GM12878 (cell line): ENCODE measurements around the gene HNRNPM. TPM values are rescaled to one million over a fixed set of nuclear protein-coding genes. Genes with fewer than 3 reads are reported as not detected.
A peak's percentile ranks its signal among the peaks of the same experiment; 100 is the strongest.

ENCODE experiments used
- ATF3 ChIP-seq: IDR thresholded peaks from 2 replicates; pipeline ENCODE4 v1.6.1; 2011; ENCODE audit warnings: low read depth, mild to moderate bottlenecking, low read length, moderate library complexity, borderline replicate concordance; ENCODE audit errors: extremely low read depth
- BMI1 ChIP-seq: fragments of 450-650 bp; IDR thresholded peaks from 2 replicates; pipeline ENCODE4 v1.6.1; 2016; ENCODE audit warnings: mild to moderate bottlenecking, moderate library complexity, borderline replicate concordance
- E2F8 ChIP-seq: fragments of 450-650 bp; IDR thresholded peaks from 2 replicates; pipeline ENCODE4 v1.6.1; 2018; ENCODE audit warnings: mild to moderate bottlenecking, low read depth, moderate library complexity; ENCODE audit not compliant: partially characterized antibody
- ESRRA ChIP-seq: IDR thresholded peaks from 2 replicates; pipeline ENCODE4 v1.6.1; 2012; ENCODE audit warnings: mild to moderate bottlenecking, low read length, improper control_type of control experiment
- HDAC2 ChIP-seq: fragments of 200-600 bp; sonication (generic); IDR thresholded peaks from 2 replicates; pipeline ENCODE4 v1.6.1; 2017
- IKZF1 ChIP-seq: fragments of 450-650 bp; conservative IDR thresholded peaks from 2 replicates; pipeline ENCODE4 v1.6.1; 2017; ENCODE audit warnings: antibody characterized with exemption, mild to moderate bottlenecking
- IKZF2 ChIP-seq, 2 experiments: fragments of 450-650 bp; IDR thresholded peaks; 2 replicates each; pipeline ENCODE4 v1.6.1; 2017; ENCODE audit warnings: mild to moderate bottlenecking in 2 of 2, moderate library complexity in 2 of 2
- LARP7 ChIP-seq: fragments of 450-650 bp; IDR thresholded peaks from 2 replicates; pipeline ENCODE4 v1.6.1; 2017; ENCODE audit warnings: mild to moderate bottlenecking
- MLLT1 ChIP-seq: fragments of 450-650 bp; IDR thresholded peaks from 2 replicates; pipeline ENCODE4 v1.6.1; 2016; ENCODE audit warnings: mild to moderate bottlenecking
- NR2F1 ChIP-seq: fragments of 450-650 bp; conservative IDR thresholded peaks from 2 replicates; pipeline ENCODE4 v1.6.1; 2017; ENCODE audit warnings: mild to moderate bottlenecking
- PRDM15 ChIP-seq: fragments of 450-650 bp; formaldehyde crosslinking; IDR thresholded peaks from 2 replicates; pipeline ENCODE4 v1.4.0; 2020; ENCODE audit warnings: mild to moderate bottlenecking, moderate library complexity
- RAD21 ChIP-seq: IDR thresholded peaks from 2 replicates; pipeline ENCODE4 v1.6.1; 2011; ENCODE audit warnings: mild to moderate bottlenecking, low read depth, low read length, moderate library complexity; ENCODE audit not compliant: insufficient read depth
- RAD51 ChIP-seq: fragments of 450-650 bp; IDR thresholded peaks from 2 replicates; pipeline ENCODE4 v1.6.1; 2016; ENCODE audit warnings: moderate library complexity, mild to moderate bottlenecking, inconsistent platforms
- REST ChIP-seq: IDR thresholded peaks from 2 replicates; pipeline ENCODE4 v1.6.1; 2012; ENCODE audit warnings: mild to moderate bottlenecking, low read depth, low read length
- USF2 ChIP-seq: IDR thresholded peaks from 2 replicates; pipeline ENCODE4 v1.6.1; 2011; ENCODE audit warnings: low read depth, low read length, improper control_type of control experiment, borderline replicate concordance
- WRNIP1 ChIP-seq: IDR thresholded peaks from 2 replicates; pipeline ENCODE4 v1.6.1; 2011; ENCODE audit warnings: low read depth, low read length, improper control_type of control experiment, borderline replicate concordance
- polyA plus RNA-seq, 11 experiments: library from polyadenylated mRNA; depleted of rRNA in 4 of 11; unstranded in 6 of 11; stranded (reverse) in 5 of 11; fragments of >200 nt; fragmentation: Nextera tagmentation in 4 of 11; fragmentation: Illumina TruSeq in 1 of 11; extraction: Ambion mirVana in 4 of 11; extraction: Trizol in 1 of 11; gene quantifications; 1 replicate in 1 of 11; 2 replicates in 10 of 11; pipeline versions ENCODE4 v1.2.1 to v1.2.3, GENCODE V29; 2011 to 2016; ENCODE audit warnings: inconsistent platforms in 2 of 11, missing spikeins in 2 of 11, low read depth in 1 of 11
- total RNA-seq, 4 experiments: library from RNA; depleted of rRNA in 3 of 4; stranded (reverse); fragments of >200 nt in 3 of 4; fragmentation: Illumina TruSeq in 1 of 4; extraction: Trizol in 1 of 4; gene quantifications; 2 replicates each; pipeline versions ENCODE4 v1.2.1 to v1.2.3, GENCODE V29; 2013 to 2021

The HNRNPM gene
- total and polyA plus RNA-seq, 10 of the 15 experiments (the other 5 are each of a cell fraction or from before 2014, with no cell fraction given) = 14.3 to 415 (median 198) TPM

- peak; percentile 91 for TF ChIP-seq IKZF1
- no peak for TF ChIP-seq ESRRA
- TF ChIP-seq MLLT1 = no peak
- peak; percentile 47; the same call in 1 of the 2 replicates for TF ChIP-seq RAD51
- peak; percentile 6; the same call in 1 of the 2 replicates for TF ChIP-seq USF2
- TF ChIP-seq REST = no peak
- TF ChIP-seq E2F8 = no peak
- no peak for TF ChIP-seq WRNIP1
- no peak for TF ChIP-seq ATF3
- no peak for TF ChIP-seq BMI1
- peak; percentile 51 for TF ChIP-seq NR2F1
- no peak for TF ChIP-seq HDAC2
- peak; percentile 73 to 79 for TF ChIP-seq IKZF2 (IDR thresholded peaks at IDR 0.05)
- TF ChIP-seq PRDM15 (CRISPR knock-in tag) = no peak
- peak; percentile 32; the same call in 1 of the 2 replicates for TF ChIP-seq LARP7
- peak; percentile 71 for TF ChIP-seq RAD21
Observed at GRCh38 chr19:8505680-8506401, 61.1 kb downstream of the HNRNPM start (continued).
